ENCODE measurements around the gene PRSS36. TPM values are rescaled to one million over a fixed set of nuclear protein-coding genes. Genes with fewer than 3 reads are reported as not detected.

PRSS36 gene
- total RNA-seq, 1 donor from 2014 or later = 0.74 TPM

- H3K9me3 Mint-ChIP-seq (ENCODE audit: unreplicated experiment) = no peaks in the 10 kb centered on the region
- H3K4me3 Mint-ChIP-seq (ENCODE audit: unreplicated experiment) = no peak overlapping the region
- peaks cover 6% of the 10 kb centered on the region for H3K4me1 Mint-ChIP-seq (ENCODE audit: unreplicated experiment)
- DNase-seq (ENCODE audit: low spot score) = no peak
- H3K27ac Mint-ChIP-seq (ENCODE audit: unreplicated experiment) = peak overlapping the region; percentile 15
- peaks cover 7% of the 10 kb centered on the region for H3K27me3 Mint-ChIP-seq (ENCODE audit: unreplicated experiment)
- peaks cover 31% of the 10 kb centered on the region for H3K36me3 Mint-ChIP-seq (ENCODE audit: low read depth, unreplicated experiment)
- no peak for TF ChIP-seq CTCF (IDR thresholded peaks at IDR 0.05; ENCODE audit: unreplicated experiment)
Measured at GRCh38 chr16:31130336-31130891, 19.5 kb downstream of the PRSS36 start.

GRCh38 chr16:31129568-31130335, 20.1 kb downstream of the PRSS36 start:
- TF ChIP-seq CTCF (IDR thresholded peaks at IDR 0.05; ENCODE audit: unreplicated experiment) = no peak
- H3K27me3 Mint-ChIP-seq (ENCODE audit: unreplicated experiment) = peaks cover 7% of the 10 kb centered on the region
- H3K9me3 Mint-ChIP-seq (ENCODE audit: unreplicated experiment) = no peaks in the 10 kb centered on the region
- no peak overlapping the region for H3K27ac Mint-ChIP-seq (ENCODE audit: unreplicated experiment)
- peaks cover 6% of the 10 kb centered on the region for H3K4me1 Mint-ChIP-seq (ENCODE audit: unreplicated experiment)
- H3K4me3 Mint-ChIP-seq (ENCODE audit: unreplicated experiment) = no peak overlapping the region
- peaks cover 31% of the 10 kb centered on the region for H3K36me3 Mint-ChIP-seq (ENCODE audit: low read depth, unreplicated experiment)
- no peak for DNase-seq (ENCODE audit: low spot score)

- peaks cover 31% of the 10 kb centered on the region for H3K36me3 Mint-ChIP-seq (ENCODE audit: low read depth, unreplicated experiment)
- peaks cover 7% of the 10 kb centered on the region for H3K27me3 Mint-ChIP-seq (ENCODE audit: unreplicated experiment)
- peaks cover 5% of the 10 kb centered on the region for H3K4me1 Mint-ChIP-seq (ENCODE audit: unreplicated experiment)
- DNase-seq (ENCODE audit: low spot score) = no peak
- peak overlapping the region; percentile 78 for H3K27ac Mint-ChIP-seq (ENCODE audit: unreplicated experiment)
- no peak for TF ChIP-seq CTCF (IDR thresholded peaks at IDR 0.05; ENCODE audit: unreplicated experiment)
- no peak overlapping the region for H3K4me3 Mint-ChIP-seq (ENCODE audit: unreplicated experiment)
- no peaks in the 10 kb centered on the region for H3K9me3 Mint-ChIP-seq (ENCODE audit: unreplicated experiment)
Measured at GRCh38 chr16:31128711-31129567, 20.9 kb downstream of the PRSS36 start.

- Mint-ChIP-seq H3K9me3 (ENCODE audit: unreplicated experiment) (no peaks in the 10 kb centered on the region), H3K27ac (ENCODE audit: unreplicated experiment) (no peak overlapping the region), H3K27me3 (ENCODE audit: unreplicated experiment) (peaks cover 2% of the 10 kb centered on the region), H3K4me3 (ENCODE audit: unreplicated experiment) (no peak overlapping the region), H3K4me1 (ENCODE audit: unreplicated experiment) (peaks cover 3% of the 10 kb centered on the region), H3K36me3 (ENCODE audit: low read depth, unreplicated experiment) (peaks cover 32% of the 10 kb centered on the region)
- TF ChIP-seq CTCF (IDR thresholded peaks at IDR 0.05; ENCODE audit: unreplicated experiment) = no peak
- DNase-seq (ENCODE audit: low spot score) = no peak
Measured at GRCh38 chr16:31127182-31127581, 22.7 kb downstream of the PRSS36 start.

Data from endothelial cell (in vitro differentiated cells).